GM12878 (cell line): ENCODE measurements around the gene GAGE12J. TPM values are rescaled to one million over a fixed set of nuclear protein-coding genes. Genes with fewer than 3 reads are reported as not detected.

Source experiments
- ATAC-seq: fragments of 200-7000 bp; cut with Tn5 transposase; 3 replicates; pipeline ENCODE4 v1.9.1; 2020; ENCODE audit warnings: mild to moderate bottlenecking, moderate library complexity
- BruUV-seq: library from RNA; stranded (reverse); fragments of 400-500 nt; replicated peaks from 2 replicates; lab custom pipeline; 2021; lab: Mats Ljungman, UMichigan
- CTCF ChIA-PET: fragments of 300-600 bp; sonication (Branson Sonifier 250); formaldehyde crosslinking; extraction: SDS; loops from one replicate; lab custom pipeline; 2021; ENCODE audit warnings: inconsistent platforms; lab: Yijun Ruan, JAX
- POLR2A ChIA-PET: fragments of 350-600 bp; formaldehyde crosslinking; extraction: SDS; loops from one replicate; lab custom pipeline; 2021; ENCODE audit warnings: inconsistent platforms; lab: Charles Lee
- RAD21 ChIA-PET: fragments of 300-600 bp; sonication (Branson Sonifier 250); formaldehyde crosslinking; loops from one replicate; lab custom pipeline; 2023; ENCODE audit warnings: antibody characterized with exemption; ENCODE audit not compliant: unreplicated experiment; lab: Charles Lee
- SMC1A ChIA-PET: fragments of 300-600 bp; sonication (Branson Sonifier 250); formaldehyde crosslinking; loops from one replicate; lab custom pipeline; 2023; ENCODE audit not compliant: unreplicated experiment, uncharacterized antibody; lab: Charles Lee
- DNase-seq: peaks from one replicate; pipeline ENCODE4 v3.0.0-alpha.2; 2011; ENCODE audit warnings: low read depth, low spot score
- FAIRE-seq: peaks from 3 replicates; lab custom pipeline; 2011; peaks lifted over from hg19 to GRCh38; lab: Jason Lieb, UNC
- H2AFZ ChIP-seq: 2 replicates; pipeline ENCODE4 v1.6.0; 2011; ENCODE audit warnings: low read depth, low read length, control low read depth; ENCODE audit not compliant: control insufficient read depth
- H3K27ac ChIP-seq: 2 replicates; pipeline ENCODE4 v1.5.1; 2011; ENCODE audit warnings: control low read depth; ENCODE audit not compliant: control insufficient read depth, insufficient read depth
- H3K27me3 ChIP-seq, 2 experiments: replicated peaks in 1 of 2; 2 replicates each; pipeline versions ENCODE4 v1.6.0 to v1.6.1; 2011; ENCODE audit warnings: low read length in 1 of 2; ENCODE audit not compliant: control insufficient read depth in 2 of 2, insufficient read depth in 2 of 2
- H3K36me3 ChIP-seq, 2 experiments: 2 replicates each; pipeline ENCODE4 v1.5.1; 2011; ENCODE audit warnings: low read length in 1 of 2; ENCODE audit not compliant: control insufficient read depth in 2 of 2, insufficient read depth in 2 of 2
- H3K4me1 ChIP-seq: 2 replicates; pipeline ENCODE4 v1.6.1; 2011; ENCODE audit warnings: mild to moderate bottlenecking, low read length, moderate library complexity, mixed read lengths; ENCODE audit not compliant: control insufficient read depth, insufficient read depth
- H3K4me2 ChIP-seq: 2 replicates; pipeline ENCODE4 v1.6.0; 2011; ENCODE audit warnings: control low read depth; ENCODE audit not compliant: control insufficient read depth, insufficient read depth
- H3K4me3 ChIP-seq: fragments of 200-600 bp; sonication (generic); 2 replicates; pipeline ENCODE4 v1.5.1; 2016
- H3K79me2 ChIP-seq: 2 replicates; pipeline ENCODE4 v1.6.0; 2011; ENCODE audit warnings: low read length; ENCODE audit not compliant: control insufficient read depth, insufficient read depth
- H3K9ac ChIP-seq: 2 replicates; pipeline ENCODE4 v1.8.0; 2011; ENCODE audit warnings: low read length, control low read depth, mixed read lengths; ENCODE audit not compliant: control insufficient read depth, insufficient read depth
- H3K9me3 ChIP-seq: replicated peaks from 3 replicates; pipeline ENCODE4 v1.5.1; 2011; ENCODE audit warnings: mild to moderate bottlenecking, low read length; ENCODE audit not compliant: control insufficient read depth, insufficient read depth
- H4K20me1 ChIP-seq: 2 replicates; pipeline ENCODE4 v1.6.0; 2011; ENCODE audit not compliant: control insufficient read depth, insufficient read depth
- BHLHE40 ChIP-seq, 2 experiments: fragments of 450-650 bp in 1 of 2; IDR thresholded peaks; 2 replicates each; pipeline ENCODE4 v1.6.1; 2011 to 2017; ENCODE audit warnings: low read depth in 2 of 2, borderline replicate concordance in 1 of 2, improper control_type of control experiment in 1 of 2, low read length in 1 of 2, mild to moderate bottlenecking in 1 of 2
- KAT2A ChIP-seq: conservative IDR thresholded peaks from 2 replicates; pipeline ENCODE4 v1.6.1; 2011; ENCODE audit warnings: low read depth, low read length; ENCODE audit not compliant: control insufficient read depth
- NFIC ChIP-seq: IDR thresholded peaks from 2 replicates; pipeline ENCODE4 v1.6.1; 2012; ENCODE audit warnings: low read depth, mild to moderate bottlenecking, inconsistent platforms, low read length, moderate library complexity
- POLR2AphosphoS5 ChIP-seq: IDR thresholded peaks from 2 replicates; pipeline ENCODE4 v1.6.1; 2011; ENCODE audit warnings: mild to moderate bottlenecking, low read length, inconsistent platforms
- RAD21 ChIP-seq: IDR thresholded peaks from 2 replicates; pipeline ENCODE4 v1.6.1; 2011; ENCODE audit warnings: mild to moderate bottlenecking, low read depth, low read length, moderate library complexity; ENCODE audit not compliant: insufficient read depth
- SMARCA5 ChIP-seq: fragments of 450-650 bp; IDR thresholded peaks from 2 replicates; pipeline ENCODE4 v1.6.1; 2017; ENCODE audit warnings: mild to moderate bottlenecking
- SREBF1 ChIP-seq: IDR thresholded peaks from 2 replicates; pipeline ENCODE4 v1.6.1; 2012; ENCODE audit warnings: mild to moderate bottlenecking, low read length
- SREBF2 ChIP-seq: IDR thresholded peaks from 2 replicates; pipeline ENCODE4 v1.6.1; 2012; ENCODE audit warnings: mild to moderate bottlenecking, low read length
- STAT1 ChIP-seq: fragments of 450-650 bp; conservative IDR thresholded peaks from 2 replicates; pipeline ENCODE4 v1.6.1; 2014; ENCODE audit warnings: antibody characterized with exemption, mild to moderate bottlenecking
- TCF12 ChIP-seq: IDR thresholded peaks from 2 replicates; pipeline ENCODE4 v1.6.1; 2011; ENCODE audit warnings: low read depth, mild to moderate bottlenecking, low read length
- ZNF274 ChIP-seq: IDR thresholded peaks from one replicate; pipeline ENCODE4 v1.8.0; 2011; ENCODE audit not compliant: insufficient read length, insufficient read depth
- WGBS: methylation state at CpG from one replicate; pipeline ENCODE4 v1.1.6; 2016; ENCODE audit warnings: low lambda C conversion rate; ENCODE audit not compliant: insufficient replicate concordance, insufficient coverage; ENCODE audit errors: missing lambda C conversion rate; 5-methylcytosine and 5-hydroxymethylcytosine counted together
- in situ Hi-C: fragments of 300-500 bp; cut with MboI; formaldehyde crosslinking; loops from 9 replicates; pipeline ENCODE4 v1.14.3; 2018; ENCODE audit warnings: mixed read lengths
- intact Hi-C: fragments of 100-400 bp; cut with micrococcal nuclease; formaldehyde crosslinking; loops from one replicate; pipeline ENCODE4 v1.14.2; 2022; ENCODE audit not compliant: unreplicated experiment
- polyA plus RNA-seq, 11 experiments: library from polyadenylated mRNA; depleted of rRNA in 4 of 11; unstranded in 6 of 11; stranded (reverse) in 5 of 11; fragments of >200 nt; fragmentation: Nextera tagmentation in 4 of 11; fragmentation: Illumina TruSeq in 1 of 11; extraction: Ambion mirVana in 4 of 11; extraction: Trizol in 1 of 11; gene quantifications; 1 replicate in 1 of 11; 2 replicates in 10 of 11; pipeline versions ENCODE4 v1.2.1 to v1.2.3, GENCODE V29; 2011 to 2016; ENCODE audit warnings: inconsistent platforms in 2 of 11, missing spikeins in 2 of 11, low read depth in 1 of 11
- total RNA-seq, 4 experiments: library from RNA; depleted of rRNA in 3 of 4; stranded (reverse); fragments of >200 nt in 3 of 4; fragmentation: Illumina TruSeq in 1 of 4; extraction: Trizol in 1 of 4; gene quantifications; 2 replicates each; pipeline versions ENCODE4 v1.2.1 to v1.2.3, GENCODE V29; 2013 to 2021
- TF ChIP-seq, protein P1 (sequence below): fragments of 450-650 bp; formaldehyde crosslinking; IDR thresholded peaks from 2 replicates; pipeline ENCODE4 v1.4.0; 2022; ENCODE audit warnings: mild to moderate bottlenecking, moderate library complexity
- TF ChIP-seq, protein P2 (sequence below): fragments of 450-650 bp; IDR thresholded peaks from 2 replicates; pipeline ENCODE4 v1.6.1; 2017; ENCODE audit warnings: mild to moderate bottlenecking, low read depth, inconsistent platforms; ENCODE audit not compliant: poor library complexity, severe bottlenecking

Gene GAGE12J
- total and polyA plus RNA-seq, 10 of the 15 experiments (the other 5 are each of a cell fraction or from before 2014, with no cell fraction given), result not detected

DNA sequence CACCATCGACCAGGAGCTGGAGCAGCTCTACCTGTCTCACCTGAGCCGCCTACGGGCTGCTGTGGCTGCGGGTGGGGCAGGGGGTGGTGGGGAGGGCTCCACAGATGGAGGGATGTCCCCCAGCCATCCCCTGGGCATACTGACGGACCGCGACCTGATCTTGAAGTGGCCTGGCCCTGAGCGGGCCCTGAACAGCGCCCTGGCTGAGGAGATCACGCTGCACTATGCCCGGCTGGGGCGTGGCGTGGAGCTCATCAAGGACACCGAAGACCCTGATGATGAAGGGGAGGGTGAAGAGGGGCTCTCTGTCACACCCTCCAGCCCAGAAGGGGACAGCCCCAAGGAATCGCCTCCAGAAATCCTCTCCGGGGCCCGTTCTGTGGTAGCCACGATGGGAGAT lies 35.7 kb upstream of the GAGE12J start:
- ChIA-PET SMC1A (no interaction called here), RAD21 (no interaction called here), POLR2A (no interaction called here), CTCF (no interaction called here)
- ATAC-seq (no peak), DNase-seq (no peak), FAIRE-seq (no peak)
- Histone ChIP-seq H3K9me3 (no peaks in the 10 kb centered on the region), H3K36me3 (no peaks in the 10 kb centered on the region), H3K4me1 (no peaks in the 10 kb centered on the region), H3K27me3 (no peaks in the 10 kb centered on the region), H2AFZ (no peak overlapping the region), H3K27ac (no peak overlapping the region), H3K4me2 (no peak overlapping the region), H3K79me2 (no peaks in the 10 kb centered on the region), H4K20me1 (no peaks in the 10 kb centered on the region), H3K9ac (no peak overlapping the region), H3K4me3 (no peak overlapping the region)
- 80% methylated on average over 14 of the region's 18 CpGs for WGBS
- no TSS peak for BruUV-seq
- intact Hi-C loops, result no loop called here
- no peak for TF ChIP-seq ZNF274
- no peak for TF ChIP-seq TCF12
- no peak for TF ChIP-seq SREBF1
- in situ Hi-C loops, result no loop called here

DNA sequence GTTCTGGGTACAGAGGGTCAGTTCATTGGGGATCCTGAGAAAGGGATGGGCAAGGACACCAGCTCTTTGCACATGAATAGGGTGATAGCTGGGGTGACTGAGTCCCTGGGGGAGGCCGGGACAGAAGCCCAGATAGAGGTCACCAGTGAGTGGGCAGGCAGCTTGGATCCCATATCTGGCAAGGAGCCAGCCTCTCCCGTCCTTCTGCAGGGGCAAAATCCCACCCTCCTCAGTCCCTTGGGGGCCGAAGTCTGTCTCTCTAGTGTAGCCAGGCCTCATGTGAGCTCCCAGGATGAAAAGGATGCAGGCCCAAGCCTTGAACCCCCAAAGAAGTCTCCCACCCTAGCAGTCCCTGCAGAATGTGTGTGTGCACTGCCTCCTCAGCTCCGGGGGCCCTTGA lies 35.3 kb upstream of the GAGE12J start:
- H3K79me2 ChIP-seq, result no peaks in the 10 kb centered on the region
- no peaks in the 10 kb centered on the region for H4K20me1 ChIP-seq
- WGBS, result 47% methylated on average over 4 of the region's 4 CpGs
- no peak for FAIRE-seq
- intact Hi-C loops (no loop called here), in situ Hi-C loops (no loop called here)
- CTCF ChIA-PET, result no interaction called here
- H3K4me2 ChIP-seq, result no peak overlapping the region
- no peaks in the 10 kb centered on the region for H3K36me3 ChIP-seq
- POLR2A ChIA-PET, result no interaction called here
- SMC1A ChIA-PET, result no interaction called here
- H3K4me1 ChIP-seq, result no peaks in the 10 kb centered on the region
- no TSS peak for BruUV-seq
- RAD21 ChIA-PET, result no interaction called here
- H3K27ac ChIP-seq, result no peak overlapping the region
- ATAC-seq, result no peak
- no peak for DNase-seq
- H2AFZ ChIP-seq, result no peak overlapping the region
- H3K4me3 ChIP-seq, result no peak overlapping the region
- no peaks in the 10 kb centered on the region for H3K9me3 ChIP-seq
- no peak overlapping the region for H3K9ac ChIP-seq
- no peaks in the 10 kb centered on the region for H3K27me3 ChIP-seq
- TF ChIP-seq SMARCA5 (no peak), SREBF2 (no peak), KAT2A (no peak), STAT1 (no peak), POLR2AphosphoS5 (no peak), RAD21 (no peak), BHLHE40 (IDR thresholded peaks at IDR 0.05; ENCODE audit: borderline replicate concordance in 1 of 2, low read depth in 2 of 2, low read length in 1 of 2) (no peak), NFIC (no peak)
- TF ChIP-seq, protein P1, sequence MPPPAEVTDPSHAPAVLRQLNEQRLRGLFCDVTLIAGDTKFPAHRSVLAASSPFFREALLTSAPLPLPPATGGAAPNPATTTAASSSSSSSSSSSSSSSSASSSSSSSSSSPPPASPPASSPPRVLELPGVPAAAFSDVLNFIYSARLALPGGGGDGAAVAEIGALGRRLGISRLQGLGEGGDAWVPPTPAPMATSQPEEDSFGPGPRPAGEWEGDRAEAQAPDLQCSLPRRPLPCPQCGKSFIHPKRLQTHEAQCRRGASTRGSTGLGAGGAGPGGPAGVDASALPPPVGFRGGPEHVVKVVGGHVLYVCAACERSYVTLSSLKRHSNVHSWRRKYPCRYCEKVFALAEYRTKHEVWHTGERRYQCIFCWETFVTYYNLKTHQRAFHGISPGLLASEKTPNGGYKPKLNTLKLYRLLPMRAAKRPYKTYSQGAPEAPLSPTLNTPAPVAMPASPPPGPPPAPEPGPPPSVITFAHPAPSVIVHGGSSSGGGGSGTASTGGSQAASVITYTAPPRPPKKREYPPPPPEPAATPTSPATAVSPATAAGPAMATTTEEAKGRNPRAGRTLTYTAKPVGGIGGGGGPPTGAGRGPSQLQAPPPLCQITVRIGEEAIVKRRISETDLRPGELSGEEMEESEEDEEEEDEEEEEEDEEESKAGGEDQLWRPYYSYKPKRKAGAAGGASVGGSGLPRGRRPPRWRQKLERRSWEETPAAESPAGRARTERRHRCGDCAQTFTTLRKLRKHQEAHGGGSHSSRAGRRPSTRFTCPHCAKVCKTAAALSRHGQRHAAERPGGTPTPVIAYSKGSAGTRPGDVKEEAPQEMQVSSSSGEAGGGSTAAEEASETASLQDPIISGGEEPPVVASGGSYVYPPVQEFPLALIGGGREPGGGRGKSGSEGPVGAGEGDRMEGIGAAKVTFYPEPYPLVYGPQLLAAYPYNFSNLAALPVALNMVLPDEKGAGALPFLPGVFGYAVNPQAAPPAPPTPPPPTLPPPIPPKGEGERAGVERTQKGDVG (CRISPR knock-in tag), result no peak
- TF ChIP-seq, protein P2, sequence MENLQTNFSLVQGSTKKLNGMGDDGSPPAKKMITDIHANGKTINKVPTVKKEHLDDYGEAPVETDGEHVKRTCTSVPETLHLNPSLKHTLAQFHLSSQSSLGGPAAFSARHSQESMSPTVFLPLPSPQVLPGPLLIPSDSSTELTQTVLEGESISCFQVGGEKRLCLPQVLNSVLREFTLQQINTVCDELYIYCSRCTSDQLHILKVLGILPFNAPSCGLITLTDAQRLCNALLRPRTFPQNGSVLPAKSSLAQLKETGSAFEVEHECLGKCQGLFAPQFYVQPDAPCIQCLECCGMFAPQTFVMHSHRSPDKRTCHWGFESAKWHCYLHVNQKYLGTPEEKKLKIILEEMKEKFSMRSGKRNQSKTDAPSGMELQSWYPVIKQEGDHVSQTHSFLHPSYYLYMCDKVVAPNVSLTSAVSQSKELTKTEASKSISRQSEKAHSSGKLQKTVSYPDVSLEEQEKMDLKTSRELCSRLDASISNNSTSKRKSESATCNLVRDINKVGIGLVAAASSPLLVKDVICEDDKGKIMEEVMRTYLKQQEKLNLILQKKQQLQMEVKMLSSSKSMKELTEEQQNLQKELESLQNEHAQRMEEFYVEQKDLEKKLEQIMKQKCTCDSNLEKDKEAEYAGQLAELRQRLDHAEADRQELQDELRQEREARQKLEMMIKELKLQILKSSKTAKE, result no peak
